Endothelial cell of umbilical vein (primary cell): ENCODE measurements around the gene FKBP2.

Experiments
- CTCF ChIP-seq, 2 donors: IDR thresholded peaks; 1 replicate in 1 of 2; 2 replicates in 1 of 2; pipeline ENCODE4 v1.5.1; 2011; ENCODE audit warnings: low read length in 2 of 2, mild to moderate bottlenecking in 2 of 2, moderate library complexity in 2 of 2, control low read depth in 1 of 2, inconsistent platforms in 1 of 2, low read depth in 1 of 2; ENCODE audit not compliant: insufficient read depth in 1 of 2; ENCODE audit errors: extremely low read depth in 1 of 2
- POLR2AphosphoS5 ChIP-seq: IDR thresholded peaks from 2 replicates; pipeline ENCODE4 v1.6.1; 2012; ENCODE audit warnings: low read depth, mild to moderate bottlenecking, control low read depth, low read length, moderate library complexity; ENCODE audit not compliant: insufficient read depth

DNA sequence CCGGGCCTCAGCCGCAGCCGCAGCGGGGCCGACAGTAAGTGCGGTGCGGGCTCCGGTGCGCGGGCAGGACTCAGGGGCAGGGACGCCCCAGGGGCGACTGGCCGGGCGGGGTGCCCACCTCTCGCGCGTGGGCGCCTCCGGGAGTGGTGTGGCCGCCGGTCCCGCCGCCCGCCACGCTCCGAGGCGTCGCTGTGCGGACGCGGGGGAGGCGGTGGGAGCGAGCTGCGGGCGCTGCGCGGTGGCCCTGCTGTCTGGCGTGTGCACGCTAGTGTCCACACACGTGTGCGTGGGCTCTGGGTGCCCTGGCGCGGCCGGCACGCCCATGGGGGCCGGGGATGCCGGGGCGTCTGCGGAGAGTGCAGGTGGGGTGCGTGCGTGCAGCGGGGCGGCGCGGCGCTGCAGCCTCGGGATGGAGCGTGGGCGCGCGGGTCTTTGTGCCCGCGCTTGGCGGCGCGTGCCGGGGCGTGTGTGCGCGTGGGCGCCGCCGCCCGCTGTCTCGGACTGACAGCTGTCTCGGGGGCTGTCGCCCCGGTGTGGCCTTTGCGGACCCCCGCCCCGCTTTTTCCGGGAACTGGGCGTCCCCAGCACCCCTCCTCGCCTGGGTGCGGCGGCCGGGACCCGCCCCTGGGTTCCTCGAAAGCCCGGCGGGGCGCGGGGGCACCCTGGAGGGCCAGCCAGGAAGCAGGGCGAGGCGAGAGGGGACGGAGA lies 51.0 kb downstream of the FKBP2 start:
- TF ChIP-seq POLR2AphosphoS5 (no peak), CTCF (IDR thresholded peaks at IDR 0.05; ENCODE audit: extremely low read depth in 1 of 2, insufficient read depth in 1 of 2, low read depth in 1 of 2, low read length in 2 of 2) (no peak)
